ENCODE results near the gene SAA2. TPM values are rescaled to one million over a fixed set of nuclear protein-coding genes. Genes with fewer than 3 reads are reported as not detected.

Gene SAA2
- total RNA-seq, 1 donor from 2014 or later = 24.7 TPM

- Histone ChIP-seq H3K27ac (no peak overlapping the region), H3K27me3 (ENCODE audit: low read depth) (no peaks in the 10 kb centered on the region), H3K9me3 (no peaks in the 10 kb centered on the region), H3K36me3 (no peaks in the 10 kb centered on the region), H3K4me3 (no peak overlapping the region), H3K4me1 (no peaks in the 10 kb centered on the region)
- intact Hi-C loops (cut with DNase I) = no loop called here
- ATAC-seq = no peak
- DNase-seq = no peak
- TF ChIP-seq CTCF (IDR thresholded peaks at IDR 0.05) = no peak
These were observed 17.6 kb downstream of the SAA2 start for GRCh38 chr11:18230859-18231258.

GRCh38 chr11:18229501-18229900 is 19.0 kb downstream of the SAA2 start:
- no peak for TF ChIP-seq CTCF (IDR thresholded peaks at IDR 0.05)
- ATAC-seq (no peak), DNase-seq (no peak)
- H3K27me3 ChIP-seq (ENCODE audit: low read depth) = no peaks in the 10 kb centered on the region
- H3K4me1 ChIP-seq = no peaks in the 10 kb centered on the region
- H3K4me3 ChIP-seq = no peak overlapping the region
- H3K36me3 ChIP-seq = no peaks in the 10 kb centered on the region
- no peak overlapping the region for H3K27ac ChIP-seq
- no peaks in the 10 kb centered on the region for H3K9me3 ChIP-seq
- intact Hi-C loops (cut with DNase I) = no loop called here

- intact Hi-C loops (cut with DNase I) = no loop called here
- H3K36me3 ChIP-seq = no peaks in the 10 kb centered on the region
- H3K4me1 ChIP-seq = no peaks in the 10 kb centered on the region
- H3K4me3 ChIP-seq = no peak overlapping the region
- H3K27ac ChIP-seq = no peak overlapping the region
- DNase-seq (no peak), ATAC-seq (no peak)
- no peaks in the 10 kb centered on the region for H3K9me3 ChIP-seq
- no peaks in the 10 kb centered on the region for H3K27me3 ChIP-seq (ENCODE audit: low read depth)
- no peak for TF ChIP-seq CTCF (IDR thresholded peaks at IDR 0.05)
These were observed 22.6 kb downstream of the SAA2 start for GRCh38 chr11:18225913-18226312.

GRCh38 chr11:18223591-18224387 is 24.7 kb downstream of the SAA2 start:
- DNase-seq (no peak), ATAC-seq (no peak)
- H3K27me3 ChIP-seq (ENCODE audit: low read depth) = no peaks in the 10 kb centered on the region
- TF ChIP-seq CTCF (IDR thresholded peaks at IDR 0.05) = no peak
- no peak overlapping the region for H3K4me3 ChIP-seq
- H3K36me3 ChIP-seq = no peaks in the 10 kb centered on the region
- H3K9me3 ChIP-seq = no peaks in the 10 kb centered on the region
- H3K4me1 ChIP-seq = no peaks in the 10 kb centered on the region
- H3K27ac ChIP-seq = no peak overlapping the region
- intact Hi-C loops (cut with DNase I) = no loop called here

GRCh38 chr11:18222814-18223421 is 25.6 kb downstream of the SAA2 start:
- TF ChIP-seq CTCF (IDR thresholded peaks at IDR 0.05) = no peak
- ATAC-seq (no peak), DNase-seq (no peak)
- H3K27me3 ChIP-seq (ENCODE audit: low read depth) = no peaks in the 10 kb centered on the region
- no peak overlapping the region for H3K27ac ChIP-seq
- no peak overlapping the region for H3K4me3 ChIP-seq
- no peaks in the 10 kb centered on the region for H3K36me3 ChIP-seq
- intact Hi-C loops (cut with DNase I) = no loop called here
- H3K4me1 ChIP-seq = no peaks in the 10 kb centered on the region
- H3K9me3 ChIP-seq = no peaks in the 10 kb centered on the region

All from lower lobe of right lung (tissue), 2 donors.